K562 (cell line): ENCODE data around the gene SLC5A7. TPM values are rescaled to one million over a fixed set of nuclear protein-coding genes. Genes with fewer than 3 reads are reported as not detected.
A peak's percentile ranks its signal among the peaks of the same experiment; 100 is the strongest.

Source experiments
- ATAC-seq: fragments of 200-7000 bp; cut with Tn5 transposase; 3 replicates; pipeline ENCODE4 v1.9.1; 2020; ENCODE audit warnings: moderate library complexity
- BruUV-seq: library from RNA; stranded (reverse); fragments of 400-500 nt; replicated peaks from 2 replicates; lab custom pipeline; 2021; lab: Mats Ljungman, UMichigan
- CTCF ChIA-PET: fragments of 300-600 bp; formaldehyde crosslinking; extraction: SDS; loops from one replicate; lab custom pipeline; 2021; ENCODE audit warnings: low intra/inter-chr PET ratio; lab: Yijun Ruan, JAX
- POLR2A ChIA-PET: fragments of 300-600, 350-650 bp; sonication (Branson Sonifier 250); formaldehyde crosslinking; extraction: SDS; loops from one replicate; lab custom pipeline; 2021; ENCODE audit warnings: antibody characterized with exemption, inconsistent platforms; lab: Yijun Ruan, JAX
- DNase-seq, 4 experiments: peaks; one replicate each; pipeline versions ENCODE4 v3.0.0 to v3.0.0-alpha.2; 2011 to 2018; ENCODE audit warnings: low spot score in 3 of 4, mixed read lengths in 3 of 4; ENCODE audit errors: extremely low read depth in 1 of 4
- FAIRE-seq: peaks from 2 replicates; lab custom pipeline; 2011; peaks lifted over from hg19 to GRCh38; lab: Jason Lieb, UNC
- H2AFZ ChIP-seq: 2 replicates; pipeline ENCODE4 v1.6.0; 2011; ENCODE audit warnings: low read depth, low read length, control low read depth, inconsistent platforms
- H3K27ac ChIP-seq: fragments of 200-600 bp; 3 replicates; pipeline ENCODE4 v1.8.0; 2011; ENCODE audit warnings: low read depth, mild to moderate bottlenecking, control low read depth, inconsistent platforms, low read length, moderate library complexity, mixed read lengths; ENCODE audit errors: extremely low read depth
- H3K27me3 ChIP-seq, 2 experiments: fragments of 300-600 bp in 1 of 2; 2 replicates in 1 of 2; 3 replicates in 1 of 2; pipeline versions ENCODE4 v1.6.0 to v1.8.0; 2011; ENCODE audit warnings: inconsistent platforms in 2 of 2, low read length in 2 of 2, mild to moderate bottlenecking in 1 of 2, mixed read lengths in 1 of 2, moderate library complexity in 1 of 2; ENCODE audit not compliant: control insufficient read depth in 2 of 2, insufficient read depth in 2 of 2
- H3K36me3 ChIP-seq: fragments of 300-600 bp; 3 replicates; pipeline ENCODE4 v1.8.0; 2011; ENCODE audit warnings: mild to moderate bottlenecking, low read length, inconsistent platforms; ENCODE audit not compliant: control insufficient read depth, insufficient read depth
- H3K4me1 ChIP-seq, 2 experiments: fragments of 200-600 bp in 1 of 2; replicated peaks in 1 of 2; 2 replicates in 1 of 2; 3 replicates in 1 of 2; pipeline versions ENCODE4 v1.5.1 to v1.8.0; 2011; ENCODE audit warnings: inconsistent platforms in 2 of 2, low read length in 2 of 2, mild to moderate bottlenecking in 1 of 2, mixed read lengths in 1 of 2, moderate library complexity in 1 of 2; ENCODE audit not compliant: control insufficient read depth in 2 of 2, insufficient read depth in 2 of 2
- H3K4me2 ChIP-seq: 2 replicates; pipeline ENCODE4 v1.6.1; 2011; ENCODE audit warnings: low read length, control low read depth, inconsistent platforms, mixed read lengths; ENCODE audit not compliant: insufficient read depth
- H3K4me3 ChIP-seq: fragments of 200-600 bp; sonication (generic), shearing (Covaris generic); 2 replicates; pipeline ENCODE4 v1.5.1; 2016; ENCODE audit warnings: control low read depth, inconsistent platforms
- H3K79me2 ChIP-seq: fragments of 200-600 bp; 3 replicates; pipeline ENCODE4 v1.8.0; 2011; ENCODE audit warnings: low read length, inconsistent platforms; ENCODE audit not compliant: control insufficient read depth, insufficient read depth
- H3K9ac ChIP-seq, 2 experiments: 2 replicates each; pipeline versions ENCODE4 v1.6.0 to v1.6.1; 2011; ENCODE audit warnings: low read depth in 2 of 2, low read length in 2 of 2, control low read depth in 1 of 2, inconsistent platforms in 1 of 2, mild to moderate bottlenecking in 1 of 2, mixed read lengths in 1 of 2; ENCODE audit not compliant: insufficient read depth in 1 of 2
- H3K9me1 ChIP-seq: one replicate; pipeline ENCODE4 v1.6.0; 2011; ENCODE audit warnings: inconsistent platforms, mild to moderate bottlenecking, low read length, moderate library complexity; ENCODE audit not compliant: control insufficient read depth, insufficient read depth
- H3K9me3 ChIP-seq: replicated peaks from 2 replicates; pipeline ENCODE4 v1.5.1; 2011; ENCODE audit warnings: low read depth, low read length, inconsistent platforms; ENCODE audit not compliant: control insufficient read depth, insufficient read depth
- H4K20me1 ChIP-seq: replicated peaks from 2 replicates; pipeline ENCODE4 v1.6.1; 2011; ENCODE audit warnings: low read length, inconsistent platforms, mixed read lengths; ENCODE audit not compliant: control insufficient read depth, insufficient read depth
- FOXA1 ChIP-seq: fragments of 450-650 bp; IDR thresholded peaks from 2 replicates; pipeline ENCODE4 v1.6.1; 2016; ENCODE audit warnings: mild to moderate bottlenecking, borderline replicate concordance
- RAD51 ChIP-seq: fragments of 450-650 bp; IDR thresholded peaks from 2 replicates; pipeline ENCODE4 v1.7.1; 2016; ENCODE audit warnings: low read depth, mild to moderate bottlenecking, borderline replicate concordance
- ZBTB1 ChIP-seq: sonication (generic); formaldehyde crosslinking; IDR thresholded peaks from 2 replicates; pipeline ENCODE4 v1.8.1; 2023; ENCODE audit warnings: missing genetic modification reagents, low read depth, mild to moderate bottlenecking, borderline replicate concordance
- ZBTB33 ChIP-seq: sonication (generic); formaldehyde crosslinking; IDR thresholded peaks from 2 replicates; pipeline ENCODE4 v1.8.1; 2023; ENCODE audit warnings: mild to moderate bottlenecking, missing genetic modification reagents
- WGBS: fragments of 100-300 bp; shearing (Covaris generic); methylation state at CpG from one replicate; pipeline ENCODE4 v1.1.6; 2016; ENCODE audit warnings: low coverage, mixed read lengths; ENCODE audit not compliant: insufficient coverage; ENCODE audit errors: missing lambda C conversion rate; 5-methylcytosine and 5-hydroxymethylcytosine counted together
- in situ Hi-C: fragments of 300-500 bp; cut with MboI; formaldehyde crosslinking; loops from 4 replicates; pipeline ENCODE4 v1.15.0; 2018; ENCODE audit warnings: inconsistent platforms, mixed read lengths
- intact Hi-C: fragments of 100-400 bp; cut with micrococcal nuclease; formaldehyde crosslinking; loops from 2 replicates; pipeline ENCODE4 v1.14.2; 2022
- polyA plus RNA-seq, 8 experiments: library from polyadenylated mRNA; depleted of rRNA in 4 of 8; stranded (reverse) in 5 of 8; unstranded in 3 of 8; fragments of >200 nt; fragmentation: Nextera tagmentation in 2 of 8; fragmentation: Illumina TruSeq in 1 of 8; extraction: Ambion mirVana in 2 of 8; extraction: Trizol in 1 of 8; gene quantifications; 2 replicates each; pipeline versions ENCODE4 v1.2.1 to v1.2.3, GENCODE V29; 2011 to 2014; ENCODE audit warnings: inconsistent platforms in 1 of 8, missing spikeins in 1 of 8
- total RNA-seq, 7 experiments: library from RNA; depleted of rRNA in 6 of 7; stranded (reverse); fragments of >200 nt in 6 of 7; fragmentation: Illumina TruSeq in 2 of 7; extraction: Trizol in 2 of 7; gene quantifications; 2 replicates each; pipeline versions ENCODE4 v1.2.1 to v1.2.3, GENCODE V29; 2011 to 2021; ENCODE audit warnings: low replicate concordance in 1 of 7
- TF ChIP-seq, protein P1 (sequence below), 3 experiments: IDR thresholded peaks in 2 of 3; conservative IDR thresholded peaks in 1 of 3; 2 replicates each; pipeline ENCODE4 v1.5.1; 2011 to 2012; ENCODE audit warnings: low read length in 3 of 3, mild to moderate bottlenecking in 3 of 3, control low read depth in 2 of 3, improper control_type of control experiment in 1 of 3, inconsistent platforms in 1 of 3, low read depth in 1 of 3, mixed read lengths in 1 of 3, moderate library complexity in 1 of 3; ENCODE audit not compliant: insufficient read depth in 2 of 3

Gene SLC5A7
- total and polyA plus RNA-seq, 9 of the 15 experiments (the other 6 are each of a cell fraction or from before 2014, with no cell fraction given), result not detected

DNA sequence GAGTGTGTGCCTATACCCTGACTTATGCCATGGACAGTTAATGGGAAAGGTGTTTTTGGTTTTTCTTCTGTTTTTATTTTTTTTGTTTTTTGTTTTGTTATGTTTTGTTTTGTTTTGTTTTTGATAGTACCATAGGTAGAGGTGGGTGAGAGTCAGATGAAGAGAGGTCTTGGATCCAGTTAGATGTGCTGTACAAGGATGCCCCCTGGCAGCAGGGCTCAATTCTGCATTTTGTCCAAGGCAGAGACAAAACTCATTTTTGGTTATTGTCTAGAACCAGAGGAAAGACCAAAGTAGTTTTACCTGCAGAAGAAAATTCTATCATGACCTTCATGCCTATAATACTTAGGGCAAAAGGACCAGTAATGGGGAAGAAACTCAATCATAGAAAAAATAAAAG is 48.5 kb downstream of the SLC5A7 start:
- Histone ChIP-seq H3K9me1 (no peaks in the 10 kb centered on the region), H3K27ac (no peak overlapping the region), H3K4me1 (no peaks in the 10 kb centered on the region), H4K20me1 (no peaks in the 10 kb centered on the region), H3K79me2 (no peaks in the 10 kb centered on the region), H3K36me3 (no peaks in the 10 kb centered on the region), H3K4me3 (no peak overlapping the region), H3K9ac (no peak overlapping the region), H2AFZ (no peak overlapping the region), H3K4me2 (no peak overlapping the region), H3K9me3 (no peaks in the 10 kb centered on the region), H3K27me3 (no peaks in the 10 kb centered on the region)
- FAIRE-seq (no peak), DNase-seq (no peak), ATAC-seq (no peak)
- no peak for TF ChIP-seq FOXA1
- TF ChIP-seq, protein P1, sequence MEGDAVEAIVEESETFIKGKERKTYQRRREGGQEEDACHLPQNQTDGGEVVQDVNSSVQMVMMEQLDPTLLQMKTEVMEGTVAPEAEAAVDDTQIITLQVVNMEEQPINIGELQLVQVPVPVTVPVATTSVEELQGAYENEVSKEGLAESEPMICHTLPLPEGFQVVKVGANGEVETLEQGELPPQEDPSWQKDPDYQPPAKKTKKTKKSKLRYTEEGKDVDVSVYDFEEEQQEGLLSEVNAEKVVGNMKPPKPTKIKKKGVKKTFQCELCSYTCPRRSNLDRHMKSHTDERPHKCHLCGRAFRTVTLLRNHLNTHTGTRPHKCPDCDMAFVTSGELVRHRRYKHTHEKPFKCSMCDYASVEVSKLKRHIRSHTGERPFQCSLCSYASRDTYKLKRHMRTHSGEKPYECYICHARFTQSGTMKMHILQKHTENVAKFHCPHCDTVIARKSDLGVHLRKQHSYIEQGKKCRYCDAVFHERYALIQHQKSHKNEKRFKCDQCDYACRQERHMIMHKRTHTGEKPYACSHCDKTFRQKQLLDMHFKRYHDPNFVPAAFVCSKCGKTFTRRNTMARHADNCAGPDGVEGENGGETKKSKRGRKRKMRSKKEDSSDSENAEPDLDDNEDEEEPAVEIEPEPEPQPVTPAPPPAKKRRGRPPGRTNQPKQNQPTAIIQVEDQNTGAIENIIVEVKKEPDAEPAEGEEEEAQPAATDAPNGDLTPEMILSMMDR (IDR thresholded peaks at IDR 0.05 in 2 of 3, conservative IDR thresholded peaks at IDR 0.05 in 1 of 3; ENCODE audit: insufficient read depth in 2 of 3, low read depth in 1 of 3, low read length in 3 of 3), result 0 out of 6 replicates have a peak, but pooled peaks of 1 of the 3 experiments have one; percentile 8
- intact Hi-C loops (no loop called here), in situ Hi-C loops (no loop called here)
- BruUV-seq, result no TSS peak
- POLR2A ChIA-PET, result no interaction called here
- CTCF ChIA-PET, result no interaction called here

DNA sequence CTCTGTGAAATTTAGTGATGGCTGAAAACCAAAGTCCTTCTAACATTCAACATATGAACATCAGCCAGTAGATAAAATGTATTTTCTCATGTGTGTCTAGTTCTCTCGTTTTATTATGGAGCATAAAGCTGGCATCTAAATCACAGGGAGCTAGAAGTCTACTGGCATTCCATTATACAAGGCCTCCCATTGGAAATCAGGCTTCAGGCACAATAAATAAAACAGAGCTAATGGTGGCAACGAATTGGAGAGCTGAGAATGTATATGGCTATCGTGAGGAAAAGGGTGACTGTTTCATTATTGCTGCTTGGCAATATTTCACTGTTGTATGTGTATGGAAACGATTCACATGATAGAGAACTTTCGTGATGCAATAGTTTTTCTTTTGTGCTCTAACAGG is 62.4 kb downstream of the SLC5A7 start:
- Histone ChIP-seq H3K4me3 (no peak overlapping the region), H3K27me3 (no peaks in the 10 kb centered on the region; a peak in 1 of 5 replicates), H3K4me1 (no peaks in the 10 kb centered on the region), H2AFZ (no peak overlapping the region), H3K79me2 (no peaks in the 10 kb centered on the region), H4K20me1 (no peaks in the 10 kb centered on the region), H3K27ac (no peak overlapping the region), H3K36me3 (no peaks in the 10 kb centered on the region), H3K9me3 (no peaks in the 10 kb centered on the region), H3K9me1 (no peaks in the 10 kb centered on the region), H3K9ac (no peak overlapping the region), H3K4me2 (no peak overlapping the region)
- no TSS peak for BruUV-seq
- ATAC-seq (no peak), FAIRE-seq (no peak), DNase-seq (no peak)
- intact Hi-C loops, result no loop called here
- CTCF ChIA-PET, result no interaction called here
- WGBS, result 3% methylated on average over 5 of the region's 5 CpGs
- POLR2A ChIA-PET, result no interaction called here
- in situ Hi-C loops, result no loop called here
- TF ChIP-seq RAD51, result no peak
- no peak for TF ChIP-seq ZBTB33 (CRISPR knock-in tag)
- no peak for TF ChIP-seq ZBTB1 (CRISPR knock-in tag)
